A549 treated with GW870086 at 1 μM for 4 hours (cell line): ENCODE data around the gene FKRP. TPM values are rescaled to one million over a fixed set of nuclear protein-coding genes. Genes with fewer than 3 reads are reported as not detected.

ENCODE experiments used
- total RNA-seq: library from RNA; stranded (reverse); fragments of 200-300 nt; extraction: Qiagen RNA extraction; gene quantifications from 5 replicates; pipeline ENCODE4 v1.2.3, GENCODE V29; 2022; ENCODE audit warnings: low read depth

Gene FKRP
- 17.6 to 20.8 TPM (median 19.2 TPM) in 5 replicates for total RNA-seq

GRCh38 chr19:46745521-46746280, at the start of gene FKRP:
Gene FKRP (plus strand): TSS chr19:46746057. CDS start chr19:46755451, 9,394 bp downstream.

GRCh38 chr19:46717034-46717715, 28.7 kb upstream of the FKRP start, which contains the start of gene PRKD2:
Gene PRKD2 (minus strand): TSS chr19:46717114. CDS start chr19:46716370, 744 bp downstream.

GRCh38 chr19:46746281-46747057, 612 bp downstream of the FKRP start, which contains the start of gene STRN4:
Gene STRN4 (minus strand): TSS chr19:46746450. CDS start chr19:46746430, 20 bp downstream.

GRCh38 chr19:46788262-46788967, 42.6 kb downstream of the FKRP start, which contains the start of gene SLC1A5:
Gene SLC1A5 (minus strand): TSS chr19:46788594. CDS start chr19:46787965, 629 bp downstream.

Other genes with a start within 250 kb of the FKRP start
- 195 to 247 TPM (median 227 TPM) in 5 replicates for gene CALM3, start 144.7 kb upstream of the FKRP start, total RNA-seq
- gene PTGIR, start 121.0 kb upstream of the FKRP start, total RNA-seq, result 0.15 to 0.27 TPM in 2 of 5 replicates, not detected in the others
- not detected in 5 replicates for gene GNG8, start 109.9 kb upstream of the FKRP start, total RNA-seq
- 0.15 to 0.26 TPM (median 0.22 TPM) in 5 replicates for gene DACT3, start 84.9 kb upstream of the FKRP start, total RNA-seq
- 22.0 to 30.2 TPM (median 27.9 TPM) in 5 replicates for gene PRKD2, start 28.9 kb upstream of the FKRP start, total RNA-seq
- 72.8 to 90.7 TPM (median 85.6 TPM) in 5 replicates for gene STRN4, start 393 bp downstream of the FKRP start, total RNA-seq
- 207 to 256 TPM (median 226 TPM) in 5 replicates for gene SLC1A5, start 42.5 kb downstream of the FKRP start, total RNA-seq
- gene AP2S1, start 104.8 kb downstream of the FKRP start, total RNA-seq, result 243 to 332 TPM (median 307 TPM) in 5 replicates
- gene ARHGAP35, start 114.9 kb downstream of the FKRP start, total RNA-seq, result 22.4 to 31.2 TPM (median 27.2 TPM) in 5 replicates